ENCODE results near the gene RMI1. TPM values are rescaled to one million over a fixed set of nuclear protein-coding genes. Genes with fewer than 3 reads are reported as not detected.
A peak's percentile ranks its signal among the peaks of the same experiment; 100 is the strongest.

Gene RMI1
- total RNA-seq, 1 donor from 2014 or later, result 6.3 TPM

GRCh38 chr9:83956436-83957247 lies 24.0 kb upstream of the RMI1 start:
- Histone ChIP-seq H2AFZ (ENCODE audit: low read depth, low read length) (peak overlapping the region; percentile 97), H3K27me3 (ENCODE audit: insufficient read depth, low read length) (no peaks in the 10 kb centered on the region), H3K4me1 (ENCODE audit: insufficient read depth, low read length) (peaks cover 16% of the 10 kb centered on the region), H3K4me3 (ENCODE audit: insufficient read depth, low read depth, low read length) (peak overlapping the region; percentile 75), H3K4me2 (ENCODE audit: low read length) (peak overlapping the region; percentile 92), H3K9ac (ENCODE audit: low read length) (peak overlapping the region; percentile 83), H3K9me3 (ENCODE audit: insufficient read depth, low read depth, low read length) (no peaks in the 10 kb centered on the region), H3K27ac (ENCODE audit: low read depth, low read length) (peak overlapping the region; percentile 64), H4K20me1 (ENCODE audit: insufficient read depth, low read length) (no peaks in the 10 kb centered on the region), H3K79me2 (ENCODE audit: insufficient read depth, low read length) (no peaks in the 10 kb centered on the region), H3K36me3 (ENCODE audit: insufficient read depth, low read length) (no peaks in the 10 kb centered on the region)
- peaks cover 2% of the 10 kb centered on the region for H3K27me3 Mint-ChIP-seq (ENCODE audit: low read depth, unreplicated experiment)
- no peak overlapping the region for H3K27ac Mint-ChIP-seq (ENCODE audit: unreplicated experiment)
- FAIRE-seq, result no peak
- peaks cover 2% of the 10 kb centered on the region for H3K9me3 Mint-ChIP-seq (ENCODE audit: unreplicated experiment)
- H3K36me3 Mint-ChIP-seq (ENCODE audit: low read depth, unreplicated experiment), result peaks cover 2% of the 10 kb centered on the region
- H3K4me3 Mint-ChIP-seq (ENCODE audit: unreplicated experiment), result peak overlapping the region; percentile 77
- peaks cover 1% of the 10 kb centered on the region for H3K4me1 Mint-ChIP-seq (ENCODE audit: low read depth, unreplicated experiment)
- peak; percentile 38 for DNase-seq (ENCODE audit: low read depth)
- TF ChIP-seq CTCF (IDR thresholded peaks at IDR 0.05; ENCODE audit: insufficient read depth, low read depth, low read length), result no peak
- no peak for TF ChIP-seq EZH2 (IDR thresholded peaks at IDR 0.05; ENCODE audit: insufficient read depth, low read length)

GRCh38 chr9:83957248-83957513 lies 23.4 kb upstream of the RMI1 start:
- peaks cover 2% of the 10 kb centered on the region for H3K9me3 Mint-ChIP-seq (ENCODE audit: unreplicated experiment)
- H3K27ac ChIP-seq (ENCODE audit: low read depth, low read length), result no peak overlapping the region
- peak overlapping the region; percentile 97 for H2AFZ ChIP-seq (ENCODE audit: low read depth, low read length)
- no peaks in the 10 kb centered on the region for H3K79me2 ChIP-seq (ENCODE audit: insufficient read depth, low read length)
- no peaks in the 10 kb centered on the region for H3K27me3 ChIP-seq (ENCODE audit: insufficient read depth, low read length)
- H3K4me3 ChIP-seq (ENCODE audit: insufficient read depth, low read depth, low read length), result peak overlapping the region; percentile 75
- H3K27ac Mint-ChIP-seq (ENCODE audit: unreplicated experiment), result no peak overlapping the region
- peaks cover 2% of the 10 kb centered on the region for H3K27me3 Mint-ChIP-seq (ENCODE audit: low read depth, unreplicated experiment)
- peaks cover 2% of the 10 kb centered on the region for H3K36me3 Mint-ChIP-seq (ENCODE audit: low read depth, unreplicated experiment)
- H3K4me1 ChIP-seq (ENCODE audit: insufficient read depth, low read length), result peaks cover 16% of the 10 kb centered on the region
- H3K4me3 Mint-ChIP-seq (ENCODE audit: unreplicated experiment), result peak overlapping the region; percentile 69
- H3K4me1 Mint-ChIP-seq (ENCODE audit: low read depth, unreplicated experiment), result peaks cover 1% of the 10 kb centered on the region
- TF ChIP-seq EZH2 (IDR thresholded peaks at IDR 0.05; ENCODE audit: insufficient read depth, low read length) (no peak), CTCF (IDR thresholded peaks at IDR 0.05; ENCODE audit: insufficient read depth, low read depth, low read length) (no peak)
- no peaks in the 10 kb centered on the region for H3K9me3 ChIP-seq (ENCODE audit: insufficient read depth, low read depth, low read length)
- FAIRE-seq, result no peak
- H3K9ac ChIP-seq (ENCODE audit: low read length), result peak overlapping the region; percentile 83
- DNase-seq (ENCODE audit: low read depth), result no peak
- H3K36me3 ChIP-seq (ENCODE audit: insufficient read depth, low read length), result no peaks in the 10 kb centered on the region
- peak overlapping the region; percentile 92 for H3K4me2 ChIP-seq (ENCODE audit: low read length)
- H4K20me1 ChIP-seq (ENCODE audit: insufficient read depth, low read length), result no peaks in the 10 kb centered on the region

- Mint-ChIP-seq H3K27ac (ENCODE audit: unreplicated experiment) (peak overlapping the region; percentile 42), H3K27me3 (ENCODE audit: low read depth, unreplicated experiment) (peaks cover 2% of the 10 kb centered on the region)
- DNase-seq (ENCODE audit: low read depth), result peak; percentile 80
Observed at GRCh38 chr9:83959061-83959460, 21.5 kb upstream of the RMI1 start.

More at GRCh38 chr9:83959061-83959460, 21.5 kb upstream of the RMI1 start:
- H3K36me3 Mint-ChIP-seq (ENCODE audit: low read depth, unreplicated experiment), result peaks cover 2% of the 10 kb centered on the region
- Histone ChIP-seq H3K9ac (ENCODE audit: low read length) (no peak overlapping the region), H4K20me1 (ENCODE audit: insufficient read depth, low read length) (no peaks in the 10 kb centered on the region), H3K9me3 (ENCODE audit: insufficient read depth, low read depth, low read length) (no peaks in the 10 kb centered on the region), H3K27ac (ENCODE audit: low read depth, low read length) (no peak overlapping the region), H2AFZ (ENCODE audit: low read depth, low read length) (no peak overlapping the region), H3K4me3 (ENCODE audit: insufficient read depth, low read depth, low read length) (no peak overlapping the region), H3K4me2 (ENCODE audit: low read length) (no peak overlapping the region), H3K79me2 (ENCODE audit: insufficient read depth, low read length) (no peaks in the 10 kb centered on the region), H3K4me1 (ENCODE audit: insufficient read depth, low read length) (peaks cover 16% of the 10 kb centered on the region), H3K36me3 (ENCODE audit: insufficient read depth, low read length) (no peaks in the 10 kb centered on the region), H3K27me3 (ENCODE audit: insufficient read depth, low read length) (no peaks in the 10 kb centered on the region)
- FAIRE-seq, result no peak
- H3K9me3 Mint-ChIP-seq (ENCODE audit: unreplicated experiment), result peaks cover 2% of the 10 kb centered on the region
- H3K4me1 Mint-ChIP-seq (ENCODE audit: low read depth, unreplicated experiment), result peaks cover 1% of the 10 kb centered on the region
- no peak overlapping the region for H3K4me3 Mint-ChIP-seq (ENCODE audit: unreplicated experiment)
- TF ChIP-seq CTCF (IDR thresholded peaks at IDR 0.05; ENCODE audit: insufficient read depth, low read depth, low read length), result no peak
- no peak for TF ChIP-seq EZH2 (IDR thresholded peaks at IDR 0.05; ENCODE audit: insufficient read depth, low read length)

Data from astrocyte (in vitro differentiated cells and primary cell).